ENCODE results near the gene CHMP6. TPM values are rescaled to one million over a fixed set of nuclear protein-coding genes. Genes with fewer than 3 reads are reported as not detected.
A peak's percentile ranks its signal among the peaks of the same experiment; 100 is the strongest.

The CHMP6 gene
- total and polyA plus RNA-seq, 11 donors: 17.9 to 35.5 (median 19.6) TPM

- Histone ChIP-seq H3K9me3 (peaks cover 0 to 3% (median 0%) of the 10 kb centered on the region in 12 donors), H3K4me1 (peaks cover 0 to 23% (median 14%) of the 10 kb centered on the region in 12 donors), H3K27me3 (no peaks in the 10 kb centered on the region), H3K4me3 (no peak overlapping the region), H3K36me3 (peaks cover 0 to 39% (median 25%) of the 10 kb centered on the region in 9 donors), H3K27ac (peak overlapping the region in 1 of 12 donors; percentile 89)
- WGBS, 4 donors: 81 to 91% (median 87%) methylated on average over 8 to 9 of the region's 9 CpGs
- TF ChIP-seq POLR2A (IDR thresholded peaks at IDR 0.05): no peak
- no peak for TF ChIP-seq CTCF (IDR thresholded peaks at IDR 0.05)
- DNase-seq (peak in 3 of 5 donors; percentile 8 to 32 (median 15)), ATAC-seq (no peak)
- intact Hi-C loops (cut with DNase I): no loop called here
Measured at GRCh38 chr17:80944326-80944725, 47.3 kb upstream of the CHMP6 start.

- TF ChIP-seq CTCF (IDR thresholded peaks at IDR 0.05): no peak
- TF ChIP-seq POLR2A (IDR thresholded peaks at IDR 0.05): no peak
- DNase-seq: peak in 3 of 5 donors; percentile 13 to 41 (median 20)
- Histone ChIP-seq H3K36me3 (peaks cover 0 to 45% (median 25%) of the 10 kb centered on the region in 9 donors), H3K27ac (no peak overlapping the region), H3K4me3 (no peak overlapping the region), H3K9me3 (peaks cover 0 to 3% (median 0%) of the 10 kb centered on the region in 12 donors), H3K27me3 (no peaks in the 10 kb centered on the region), H3K4me1 (peaks cover 0 to 26% (median 14%) of the 10 kb centered on the region in 12 donors)
- intact Hi-C loops (cut with DNase I): no loop called here
- 91 to 98% (median 95%) methylated on average over 17 of the region's 17 CpGs for WGBS, 4 donors
- ATAC-seq: no peak
Measured at GRCh38 chr17:80945736-80946135, 45.9 kb upstream of the CHMP6 start.

GRCh38 chr17:80946449-80946848 lies 45.2 kb upstream of the CHMP6 start:
- H3K9me3 ChIP-seq: peaks cover 0 to 3% (median 0%) of the 10 kb centered on the region in 12 donors
- intact Hi-C loops (cut with DNase I): no loop called here
- TF ChIP-seq CTCF (IDR thresholded peaks at IDR 0.05): no peak
- TF ChIP-seq POLR2A (IDR thresholded peaks at IDR 0.05): no peak
- no peak for ATAC-seq
- H3K4me3 ChIP-seq: no peak overlapping the region
- DNase-seq: no peak
- H3K4me1 ChIP-seq: peaks cover 0 to 26% (median 14%) of the 10 kb centered on the region in 12 donors
- 88 to 96% (median 95%) methylated on average over 8 of the region's 8 CpGs for WGBS, 4 donors
- peaks cover 0 to 45% (median 32%) of the 10 kb centered on the region in 9 donors for H3K36me3 ChIP-seq
- H3K27me3 ChIP-seq: no peaks in the 10 kb centered on the region
- H3K27ac ChIP-seq: no peak overlapping the region

- 93 to 94% (median 94%) methylated on average over 21 of the region's 21 CpGs for WGBS, 4 donors
- no peak overlapping the region for H3K4me3 ChIP-seq
- TF ChIP-seq CTCF (IDR thresholded peaks at IDR 0.05): no peak
- no peak for TF ChIP-seq POLR2A (IDR thresholded peaks at IDR 0.05)
- no peak overlapping the region for H3K27ac ChIP-seq
- peaks cover 0 to 48% (median 34%) of the 10 kb centered on the region in 9 donors for H3K36me3 ChIP-seq
- intact Hi-C loops (cut with DNase I): no loop called here
- H3K27me3 ChIP-seq: no peaks in the 10 kb centered on the region
- peak in 3 of 5 donors; percentile 17 to 46 (median 22) for DNase-seq
- H3K9me3 ChIP-seq: peaks cover 0 to 3% (median 0%) of the 10 kb centered on the region in 12 donors
- ATAC-seq: no peak
- peaks cover 0 to 18% (median 8%) of the 10 kb centered on the region in 12 donors for H3K4me1 ChIP-seq
Measured at GRCh38 chr17:80947200-80947940, 44.3 kb upstream of the CHMP6 start.
